ENCODE results near the gene OLIG1. TPM values are rescaled to one million over a fixed set of nuclear protein-coding genes. Genes with fewer than 3 reads are reported as not detected.

The OLIG1 gene
- total and polyA plus RNA-seq, 2 donors (not counting 1 experiment from before 2014, with no cell fraction given): 0.33 TPM; not detected in 1

DNA sequence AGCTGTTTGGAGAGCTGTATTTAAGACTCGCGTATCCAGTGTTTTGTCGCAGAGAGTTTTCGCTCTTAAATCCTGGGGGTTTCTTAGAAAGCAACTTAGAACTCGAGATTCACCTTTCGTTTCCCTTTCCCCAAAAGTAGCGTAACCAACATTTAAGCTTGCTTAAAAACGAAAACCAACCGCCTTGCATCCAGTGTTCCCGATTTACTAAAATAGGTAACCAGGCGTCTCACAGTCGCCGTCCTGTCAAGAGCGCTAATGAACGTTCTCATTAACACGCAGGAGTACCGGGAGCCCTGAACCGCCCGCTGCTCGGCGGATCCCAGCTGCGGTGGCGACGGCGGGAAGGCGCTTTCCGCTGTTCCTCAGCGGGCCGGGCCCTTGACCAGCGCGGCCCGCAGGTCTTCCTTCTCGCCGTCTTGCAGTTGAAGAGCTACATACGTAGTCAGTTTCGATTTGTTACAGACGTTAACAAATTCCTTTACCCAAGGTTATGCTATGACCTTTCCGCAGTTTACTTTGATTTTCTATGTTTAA is 1.9 kb downstream of the OLIG1 start:
- Histone ChIP-seq H3K27me3 (replicated peaks in 1 of 4; ENCODE audit: control extremely low read depth in 1 of 4, control insufficient read depth in 3 of 4, insufficient read depth in 4 of 4, low read length in 3 of 4) (peaks cover 0 to 66% (median 38%) of the 10 kb centered on the region in 4 experiments), H3K4me2 (replicated peaks; ENCODE audit: low read depth, low read length, poor library complexity, severe bottlenecking) (peak overlapping the region; percentile 74), H3K4me3 (ENCODE audit: control extremely low read depth in 1 of 5, extremely low read depth in 1 of 5, insufficient read depth in 1 of 5, low read depth in 2 of 5, low read length in 4 of 5) (peak overlapping the region in 4 of 5 experiments; percentile 20 to 32 (median 26)), H3K4me1 (ENCODE audit: control insufficient read depth in 2 of 2, insufficient read depth in 2 of 2, low read length in 2 of 2) (peaks cover 16% of the 10 kb centered on the region in 2 donors), H3K9me3 (ENCODE audit: control extremely low read depth in 1 of 3, control insufficient read depth in 2 of 3, insufficient read depth in 1 of 3, low read length in 2 of 3) (peaks cover 3 to 8% (median 8%) of the 10 kb centered on the region in 3 donors), H4K20me1 (ENCODE audit: control insufficient read depth, insufficient read depth, low read length, poor library complexity, severe bottlenecking) (no peaks in the 10 kb centered on the region), H3K27ac (ENCODE audit: low read length in 2 of 2) (no peak overlapping the region), H3K79me2 (ENCODE audit: control insufficient read depth, insufficient read depth, low read length) (no peaks in the 10 kb centered on the region), H2AFZ (ENCODE audit: insufficient read depth, low read depth, low read length, poor library complexity, severe bottlenecking) (no peak overlapping the region), H3K9ac (ENCODE audit: low read length) (peak overlapping the region; percentile 43), H3K36me3 (replicated peaks in 1 of 2; ENCODE audit: control extremely low read depth in 1 of 2, control insufficient read depth in 1 of 2, extremely low read depth in 1 of 2, insufficient read depth in 2 of 2, low read length in 1 of 2) (no peaks in the 10 kb centered on the region)
- no peak overlapping the region for H3K27ac Mint-ChIP-seq
- ATAC-seq (ENCODE audit: low read depth) (no peak), DNase-seq (peak; percentile 12)
- 3% methylated on average over 32 of the region's 38 CpGs for WGBS (ENCODE audit: insufficient coverage)
- no peak for TF ChIP-seq EZH2 (IDR thresholded peaks at IDR 0.05; ENCODE audit: borderline replicate concordance, insufficient read depth, low read depth, low read length, poor library complexity, severe bottlenecking)
- TF ChIP-seq, protein P1, sequence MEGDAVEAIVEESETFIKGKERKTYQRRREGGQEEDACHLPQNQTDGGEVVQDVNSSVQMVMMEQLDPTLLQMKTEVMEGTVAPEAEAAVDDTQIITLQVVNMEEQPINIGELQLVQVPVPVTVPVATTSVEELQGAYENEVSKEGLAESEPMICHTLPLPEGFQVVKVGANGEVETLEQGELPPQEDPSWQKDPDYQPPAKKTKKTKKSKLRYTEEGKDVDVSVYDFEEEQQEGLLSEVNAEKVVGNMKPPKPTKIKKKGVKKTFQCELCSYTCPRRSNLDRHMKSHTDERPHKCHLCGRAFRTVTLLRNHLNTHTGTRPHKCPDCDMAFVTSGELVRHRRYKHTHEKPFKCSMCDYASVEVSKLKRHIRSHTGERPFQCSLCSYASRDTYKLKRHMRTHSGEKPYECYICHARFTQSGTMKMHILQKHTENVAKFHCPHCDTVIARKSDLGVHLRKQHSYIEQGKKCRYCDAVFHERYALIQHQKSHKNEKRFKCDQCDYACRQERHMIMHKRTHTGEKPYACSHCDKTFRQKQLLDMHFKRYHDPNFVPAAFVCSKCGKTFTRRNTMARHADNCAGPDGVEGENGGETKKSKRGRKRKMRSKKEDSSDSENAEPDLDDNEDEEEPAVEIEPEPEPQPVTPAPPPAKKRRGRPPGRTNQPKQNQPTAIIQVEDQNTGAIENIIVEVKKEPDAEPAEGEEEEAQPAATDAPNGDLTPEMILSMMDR (IDR thresholded peaks at IDR 0.05): no peak
- intact Hi-C loops (cut with micrococcal nuclease): no loop called here
- ChIA-PET CTCF (no interaction called here), POLR2A (no interaction called here)
- peaks cover 4% of the 10 kb centered on the region for H3K9me3 Mint-ChIP-seq (ENCODE audit: insufficient read depth)
- H3K4me3 Mint-ChIP-seq: peak overlapping the region; percentile 23
- peaks cover 18% of the 10 kb centered on the region for H3K4me1 Mint-ChIP-seq
- H3K27me3 Mint-ChIP-seq: peaks cover 71% of the 10 kb centered on the region

DNA sequence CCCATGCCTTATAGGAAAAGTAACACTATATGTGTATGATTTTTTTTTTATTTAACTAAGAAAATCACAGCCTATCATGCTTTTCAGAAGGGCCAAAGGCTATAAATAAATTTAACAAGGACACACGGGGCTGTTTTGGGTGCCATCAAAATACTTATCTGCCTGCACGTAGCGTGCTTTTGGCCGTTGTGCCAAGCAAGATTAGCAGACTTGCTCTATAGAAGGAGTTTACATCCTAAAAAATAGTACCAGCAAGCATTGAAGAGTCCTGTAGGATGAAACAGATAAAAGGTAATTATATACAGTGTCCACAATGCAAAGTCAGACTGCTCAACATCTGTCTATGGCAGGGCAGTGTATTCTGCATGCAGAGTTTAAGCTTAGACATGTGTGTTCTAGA is 3.7 kb downstream of the OLIG1 start:
- Mint-ChIP-seq H3K27me3 (peaks cover 77% of the 10 kb centered on the region), H3K27ac (no peak overlapping the region), H3K9me3 (ENCODE audit: insufficient read depth) (peaks cover 4% of the 10 kb centered on the region), H3K4me3 (no peak overlapping the region), H3K4me1 (peaks cover 18% of the 10 kb centered on the region)
- H4K20me1 ChIP-seq (ENCODE audit: control insufficient read depth, insufficient read depth, low read length, poor library complexity, severe bottlenecking): no peaks in the 10 kb centered on the region
- peaks cover under 1 to 8% (median 2%) of the 10 kb centered on the region in 3 donors for H3K9me3 ChIP-seq (ENCODE audit: control extremely low read depth in 1 of 3, control insufficient read depth in 2 of 3, insufficient read depth in 1 of 3, low read length in 2 of 3)
- no peaks in the 10 kb centered on the region for H3K36me3 ChIP-seq (replicated peaks in 1 of 2; ENCODE audit: control extremely low read depth in 1 of 2, control insufficient read depth in 1 of 2, extremely low read depth in 1 of 2, insufficient read depth in 2 of 2, low read length in 1 of 2)
- H3K4me3 ChIP-seq (ENCODE audit: control extremely low read depth in 1 of 5, extremely low read depth in 1 of 5, insufficient read depth in 1 of 5, low read depth in 2 of 5, low read length in 4 of 5): no peak overlapping the region
- CTCF ChIA-PET: no interaction called here
- ATAC-seq (ENCODE audit: low read depth) (no peak), DNase-seq (no peak)
- no peak overlapping the region for H3K9ac ChIP-seq (ENCODE audit: low read length)
- no peaks in the 10 kb centered on the region for H3K79me2 ChIP-seq (ENCODE audit: control insufficient read depth, insufficient read depth, low read length)
- H2AFZ ChIP-seq (ENCODE audit: insufficient read depth, low read depth, low read length, poor library complexity, severe bottlenecking): no peak overlapping the region
- H3K27me3 ChIP-seq (replicated peaks in 1 of 4; ENCODE audit: control extremely low read depth in 1 of 4, control insufficient read depth in 3 of 4, insufficient read depth in 4 of 4, low read length in 3 of 4): peaks cover 0 to 61% (median 30%) of the 10 kb centered on the region in 4 experiments
- POLR2A ChIA-PET: no interaction called here
- TF ChIP-seq, protein P1 (IDR thresholded peaks at IDR 0.05): no peak
- no peak for TF ChIP-seq EZH2 (IDR thresholded peaks at IDR 0.05; ENCODE audit: borderline replicate concordance, insufficient read depth, low read depth, low read length, poor library complexity, severe bottlenecking)
- H3K4me2 ChIP-seq (replicated peaks; ENCODE audit: low read depth, low read length, poor library complexity, severe bottlenecking): no peak overlapping the region
- intact Hi-C loops (cut with micrococcal nuclease): no loop called here
- WGBS (ENCODE audit: insufficient coverage): 100% methylated on average over 1 of the region's 4 CpGs
- H3K27ac ChIP-seq (ENCODE audit: low read length in 2 of 2): no peak overlapping the region
- H3K4me1 ChIP-seq (ENCODE audit: control insufficient read depth in 2 of 2, insufficient read depth in 2 of 2, low read length in 2 of 2): peaks cover 13 to 16% of the 10 kb centered on the region in 2 donors

Data from B cell (primary cell).